Activated T-helper 1 cell treated with anti-CD3 and anti-CD28 coated beads, Interleukin-12 subunit alpha, Interleukin-12 subunit beta, Interleukin-2, Interleukin-4 antibody, amounts not matched to agents 30 ng/mL and 10 ng/mL and 1 ng/mL, durations not matched to agents 14 hours and 24 hours and 36 hours (primary cell): ENCODE results near the gene IL17B. TPM values are rescaled to one million over a fixed set of nuclear protein-coding genes. Genes with fewer than 3 reads are reported as not detected.
"Not testable (repeated sequence)": the region's sequence is repeated elsewhere in the genome, so short reads cannot be mapped to it uniquely, and the experiment has no call there.

Source experiments
- DNase-seq: peaks from one replicate; pipeline ENCODE4 v3.0.0; 2021; ENCODE audit warnings: low spot score
- H3K27ac Mint-ChIP-seq: one replicate; pipeline ENCODE4 v1.8.0; 2021; ENCODE audit warnings: mild to moderate bottlenecking, mixed read lengths
- H3K27me3 Mint-ChIP-seq: one replicate; pipeline ENCODE4 v1.8.0; 2022; ENCODE audit warnings: mild to moderate bottlenecking, moderate library complexity, mixed read lengths; ENCODE audit not compliant: insufficient read depth
- H3K36me3 Mint-ChIP-seq: one replicate; pipeline ENCODE4 v1.8.0; 2021; ENCODE audit warnings: low read depth, mixed read lengths
- H3K4me1 Mint-ChIP-seq: one replicate; pipeline ENCODE4 v1.8.0; 2021; ENCODE audit warnings: low read depth, mixed read lengths
- H3K4me3 Mint-ChIP-seq: one replicate; pipeline ENCODE4 v1.8.0; 2021; ENCODE audit warnings: mild to moderate bottlenecking, moderate library complexity, mixed read lengths
- H3K9me3 Mint-ChIP-seq: one replicate; pipeline ENCODE4 v1.8.0; 2021; ENCODE audit warnings: mixed read lengths
- intact Hi-C: fragments of 100-400 bp; cut with micrococcal nuclease; formaldehyde crosslinking; loops from one replicate; pipeline ENCODE4 v1.15.1; 2024
- total RNA-seq: library from RNA; stranded (reverse); gene quantifications from 2 replicates; pipeline ENCODE4 v1.2.3, GENCODE V29; 2022

IL17B gene
- total RNA-seq, 1 donor from 2014 or later: not detected

DNA sequence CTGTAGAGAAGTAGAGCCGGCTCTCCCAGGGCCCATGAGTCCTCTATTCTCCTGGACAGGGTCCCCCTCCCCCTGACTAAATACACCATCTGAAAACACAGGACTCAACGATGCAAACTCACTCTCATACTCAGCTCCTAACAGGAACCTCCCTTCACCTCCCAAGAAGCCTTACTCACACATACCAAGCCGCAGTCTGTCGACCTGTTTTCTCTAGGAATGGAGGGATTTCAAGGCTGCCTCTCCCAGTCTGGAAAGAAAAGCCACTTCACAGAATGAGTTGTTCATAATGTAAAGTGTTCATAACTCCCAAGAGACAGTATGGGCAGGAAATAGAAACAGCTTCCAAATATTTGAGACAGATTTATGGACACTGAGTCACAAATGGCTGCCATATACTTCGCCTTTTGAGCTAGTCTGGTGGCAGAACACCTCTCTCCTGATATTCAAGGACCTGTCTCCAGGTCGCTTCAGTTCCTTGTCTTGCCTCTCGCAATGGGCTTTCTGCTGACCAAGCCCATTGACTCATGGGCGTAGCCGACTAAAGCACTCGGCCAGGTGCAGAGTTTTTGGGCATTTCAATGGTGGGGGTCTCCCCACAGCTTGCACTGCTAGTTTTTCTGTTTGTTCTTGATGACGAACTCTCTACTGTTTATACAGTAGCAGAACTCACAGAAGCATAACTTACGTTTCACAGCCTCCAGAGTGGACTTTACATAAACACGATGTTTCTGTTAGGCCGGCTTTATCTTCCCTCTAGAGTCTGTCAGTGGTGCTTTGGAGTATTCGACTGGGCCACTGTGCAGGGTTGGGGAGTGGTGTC lies 25.0 kb upstream of the IL17B start:
- no peaks in the 10 kb centered on the region for H3K36me3 Mint-ChIP-seq
- no peaks in the 10 kb centered on the region for H3K9me3 Mint-ChIP-seq
- no peak overlapping the region for H3K4me3 Mint-ChIP-seq
- intact Hi-C loops: no loop called here
- no peak for DNase-seq
- H3K27ac Mint-ChIP-seq: no peak overlapping the region
- peaks cover 3% of the 10 kb centered on the region for H3K27me3 Mint-ChIP-seq
- no peaks in the 10 kb centered on the region for H3K4me1 Mint-ChIP-seq

- Mint-ChIP-seq H3K27ac (no peak overlapping the region), H3K9me3 (no peaks in the 10 kb centered on the region), H3K4me3 (no peak overlapping the region), H3K4me1 (no peaks in the 10 kb centered on the region), H3K36me3 (no peaks in the 10 kb centered on the region), H3K27me3 (no peaks in the 10 kb centered on the region)
- DNase-seq: no peak
- intact Hi-C loops: no loop called here
These were observed 23.2 kb upstream of the IL17B start for GRCh38 chr5:149402291-149402690.

DNA sequence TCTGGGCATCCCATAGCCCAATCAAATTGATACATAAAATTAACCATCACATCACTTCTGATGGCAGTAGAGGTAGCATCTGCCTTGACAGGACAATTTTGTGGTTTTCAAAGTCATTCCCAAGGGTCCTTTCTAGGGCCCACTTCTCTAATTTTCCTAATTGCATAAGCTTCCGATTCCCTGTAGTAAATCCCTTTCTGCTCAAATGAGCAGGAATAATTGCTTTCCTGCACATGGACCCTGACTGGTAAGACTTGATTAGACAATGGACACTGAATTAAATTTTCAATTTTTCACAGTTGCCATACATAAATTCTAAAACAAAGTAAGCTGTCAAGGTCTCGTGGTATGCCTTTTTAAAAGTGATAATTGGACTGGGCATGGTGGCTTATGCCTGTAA lies 22.0 kb upstream of the IL17B start:
- Mint-ChIP-seq H3K27me3 (no peaks in the 10 kb centered on the region), H3K9me3 (no peaks in the 10 kb centered on the region), H3K4me3 (no peak overlapping the region), H3K27ac (no peak overlapping the region), H3K4me1 (no peaks in the 10 kb centered on the region), H3K36me3 (no peaks in the 10 kb centered on the region)
- DNase-seq: no peak
- intact Hi-C loops: no loop called here

GRCh38 chr5:149400304-149400703 lies 21.2 kb upstream of the IL17B start:
- intact Hi-C loops: no loop called here
- Mint-ChIP-seq H3K27me3 (no peaks in the 10 kb centered on the region), H3K4me3 (no peak overlapping the region), H3K27ac (no peak overlapping the region), H3K4me1 (no peaks in the 10 kb centered on the region), H3K9me3 (no peaks in the 10 kb centered on the region), H3K36me3 (no peaks in the 10 kb centered on the region)
- no peak for DNase-seq

DNA sequence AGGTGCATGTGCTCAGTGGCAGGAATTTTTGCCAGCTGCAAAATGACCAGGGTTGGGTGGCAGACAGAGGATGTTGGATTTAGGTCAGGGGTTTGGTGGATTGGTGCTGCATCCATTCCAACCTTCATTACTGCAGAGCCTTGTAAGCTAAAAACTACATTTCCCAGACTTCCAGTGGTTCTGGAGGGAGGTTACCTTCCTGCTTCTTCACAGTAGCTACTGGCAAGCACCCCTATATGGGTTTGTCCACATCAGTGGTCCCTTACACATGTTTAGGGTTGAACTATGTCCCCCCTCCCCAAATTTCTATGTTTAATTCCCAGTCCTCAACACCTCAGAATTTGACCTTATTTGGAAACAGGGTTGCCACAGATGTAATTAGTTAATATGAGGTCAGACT lies 20.7 kb upstream of the IL17B start:
- no peaks in the 10 kb centered on the region for H3K4me1 Mint-ChIP-seq
- no peaks in the 10 kb centered on the region for H3K9me3 Mint-ChIP-seq
- intact Hi-C loops: no loop called here

DNA sequence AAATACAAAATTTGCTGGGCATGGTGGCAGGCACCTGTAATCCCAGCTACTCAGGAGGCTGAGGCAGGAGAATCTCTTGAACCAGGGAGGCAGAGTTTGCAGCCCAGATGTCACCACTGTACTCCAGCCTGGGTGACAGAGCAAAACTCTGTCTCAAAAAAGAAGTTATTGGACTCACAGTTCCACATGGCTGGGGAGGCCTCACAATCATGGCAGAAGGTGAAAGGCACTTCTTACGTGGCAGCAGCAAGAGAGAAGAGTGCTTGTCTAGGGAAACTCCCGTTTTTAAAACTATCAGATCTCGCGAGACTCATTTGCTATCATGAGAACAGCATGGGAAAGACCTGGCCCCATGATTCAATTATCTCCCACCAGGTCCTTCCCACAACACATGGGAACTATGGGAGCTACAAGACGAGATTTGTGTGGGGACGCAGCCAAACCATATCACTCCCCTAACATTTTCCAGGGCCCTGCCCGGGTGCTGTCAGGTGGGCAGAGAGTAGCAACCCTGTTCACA lies 19.7 kb upstream of the IL17B start:
- intact Hi-C loops, H3K9me3 Mint-ChIP-seq, H3K36me3 Mint-ChIP-seq, H3K27ac Mint-ChIP-seq, H3K4me3 Mint-ChIP-seq, DNase-seq, H3K27me3 Mint-ChIP-seq, H3K4me1 Mint-ChIP-seq: not testable (repeated sequence)

More for the DNA sequence above, 20.7 kb upstream of the IL17B start:
- no peak overlapping the region for H3K27ac Mint-ChIP-seq
- no peak for DNase-seq
- no peaks in the 10 kb centered on the region for H3K27me3 Mint-ChIP-seq
- no peaks in the 10 kb centered on the region for H3K36me3 Mint-ChIP-seq
- no peak overlapping the region for H3K4me3 Mint-ChIP-seq

DNA sequence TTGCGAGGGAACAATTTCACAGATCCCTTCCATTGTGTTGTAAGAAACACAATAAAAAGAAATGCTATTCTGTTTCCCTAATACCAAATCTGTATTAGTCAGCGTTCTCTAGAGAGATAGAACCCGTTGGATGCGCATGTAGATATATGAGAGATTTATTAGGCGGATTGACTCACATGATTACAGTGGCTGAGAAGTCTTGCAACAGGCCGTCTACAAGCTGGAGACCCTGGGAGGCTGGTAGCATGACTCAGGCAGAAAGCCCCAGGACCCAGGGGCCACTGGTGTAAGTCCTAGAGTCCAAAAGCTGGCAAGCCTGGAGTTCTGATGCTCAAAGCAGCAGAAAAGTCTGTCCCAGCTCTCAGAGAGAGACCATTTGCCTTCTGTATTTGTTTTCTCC lies 18.4 kb upstream of the IL17B start:
- Mint-ChIP-seq H3K27ac (no peak overlapping the region), H3K4me3 (no peak overlapping the region), H3K9me3 (no peaks in the 10 kb centered on the region), H3K36me3 (no peaks in the 10 kb centered on the region), H3K27me3 (no peaks in the 10 kb centered on the region), H3K4me1 (no peaks in the 10 kb centered on the region)
- intact Hi-C loops: no loop called here
- no peak for DNase-seq

DNA sequence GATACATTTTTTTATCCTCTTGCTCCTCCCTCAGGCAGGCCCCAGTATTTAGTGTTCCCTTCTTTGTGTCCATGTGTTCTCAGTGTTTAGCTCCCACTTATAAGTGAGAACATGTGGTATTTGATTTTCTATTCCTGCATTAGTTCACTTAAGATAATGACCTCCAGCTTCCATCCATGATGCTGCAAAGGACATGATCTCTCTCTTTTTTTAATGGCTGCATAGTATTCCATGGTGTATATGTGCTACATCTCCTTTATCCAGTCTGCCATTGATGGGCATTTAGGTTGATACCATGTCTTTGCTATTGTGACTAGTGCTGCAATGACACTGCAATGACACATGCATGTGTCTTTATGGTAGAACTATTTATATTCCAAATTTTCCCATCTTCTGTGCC lies 15.9 kb upstream of the IL17B start:
- DNase-seq, H3K27ac Mint-ChIP-seq, H3K4me3 Mint-ChIP-seq, H3K9me3 Mint-ChIP-seq, H3K27me3 Mint-ChIP-seq, H3K4me1 Mint-ChIP-seq, intact Hi-C loops, H3K36me3 Mint-ChIP-seq: not testable (repeated sequence)

GRCh38 chr5:149392718-149393117 lies 13.6 kb upstream of the IL17B start:
- intact Hi-C loops: no loop called here
- Mint-ChIP-seq H3K4me3 (no peak overlapping the region), H3K27me3 (peaks cover 11% of the 10 kb centered on the region), H3K27ac (no peak overlapping the region), H3K4me1 (no peaks in the 10 kb centered on the region), H3K9me3 (no peaks in the 10 kb centered on the region), H3K36me3 (no peaks in the 10 kb centered on the region)
- DNase-seq: no peak

GRCh38 chr5:149391524-149391923 lies 12.4 kb upstream of the IL17B start:
- no peak for DNase-seq
- Mint-ChIP-seq H3K36me3 (no peaks in the 10 kb centered on the region), H3K4me3 (no peak overlapping the region), H3K9me3 (no peaks in the 10 kb centered on the region), H3K27me3 (peaks cover 11% of the 10 kb centered on the region), H3K4me1 (no peaks in the 10 kb centered on the region), H3K27ac (no peak overlapping the region)
- intact Hi-C loops: no loop called here

DNA sequence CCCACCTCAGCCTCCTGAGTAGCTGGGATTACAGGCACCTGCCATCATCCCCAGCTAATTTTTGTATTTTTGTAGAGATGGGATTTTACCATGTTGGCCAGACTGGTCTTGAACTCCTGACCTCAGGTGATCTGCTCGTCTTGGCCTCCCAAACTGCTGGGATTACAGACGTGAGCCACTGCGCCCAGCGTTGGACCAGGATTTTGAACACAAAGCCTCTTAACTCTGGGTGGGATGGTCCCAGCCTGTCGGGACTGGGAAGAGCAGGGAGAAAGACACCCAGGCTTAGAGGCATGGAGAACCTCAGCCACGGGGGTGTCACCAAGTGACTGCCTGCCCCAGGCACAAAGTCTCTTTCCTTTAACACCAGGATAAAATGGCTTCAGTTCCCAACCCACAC lies 12.0 kb upstream of the IL17B start:
- intact Hi-C loops, H3K27ac Mint-ChIP-seq, H3K9me3 Mint-ChIP-seq, H3K4me1 Mint-ChIP-seq, H3K36me3 Mint-ChIP-seq, DNase-seq, H3K4me3 Mint-ChIP-seq: not testable (repeated sequence)
- peaks cover 11% of the 10 kb centered on the region for H3K27me3 Mint-ChIP-seq

- DNase-seq: no peak
- Mint-ChIP-seq H3K27ac (no peak overlapping the region), H3K36me3 (no peaks in the 10 kb centered on the region), H3K4me1 (no peaks in the 10 kb centered on the region), H3K4me3 (no peak overlapping the region), H3K27me3 (peaks cover 13% of the 10 kb centered on the region), H3K9me3 (no peaks in the 10 kb centered on the region)
- intact Hi-C loops: no loop called here
These were observed 10.7 kb upstream of the IL17B start for GRCh38 chr5:149389552-149390495.
